ENCODE measurements around the gene STXBP6. TPM values are rescaled to one million over a fixed set of nuclear protein-coding genes. Genes with fewer than 3 reads are reported as not detected.

Gene STXBP6
- polyA plus RNA-seq, 1 donor (not counting 4 experiments of a cell fraction or from before 2014, with no cell fraction given), result 1.4 TPM

GRCh38 chr14:24890716-24891115, 159.2 kb downstream of the STXBP6 start:
- Histone ChIP-seq H3K9me1 (ENCODE audit: control insufficient read depth, extremely low read depth, insufficient read depth, low read length) (no peaks in the 10 kb centered on the region), H4K20me1 (ENCODE audit: control insufficient read depth, extremely low read depth, insufficient read depth, low read length) (no peaks in the 10 kb centered on the region), H3K36me3 (ENCODE audit: control insufficient read depth in 2 of 2, extremely low read depth in 1 of 2, insufficient read depth in 2 of 2, low read length in 2 of 2) (no peaks in the 10 kb centered on the region), H3K27ac (ENCODE audit: control insufficient read depth, insufficient read depth, low read length) (no peak overlapping the region), H3K79me2 (ENCODE audit: control insufficient read depth, insufficient read depth, low read length) (no peaks in the 10 kb centered on the region), H3K4me3 (ENCODE audit: control insufficient read depth in 2 of 3, extremely low read depth in 1 of 3, insufficient read depth in 2 of 3, low read depth in 1 of 3, low read length in 3 of 3) (no peak overlapping the region), H3K27me3 (ENCODE audit: control insufficient read depth, extremely low read depth, insufficient read depth, low read length) (no peaks in the 10 kb centered on the region), H3K4me2 (ENCODE audit: control insufficient read depth, extremely low read depth, insufficient read depth, low read depth, low read length) (no peak overlapping the region), H3K9me3 (ENCODE audit: control insufficient read depth, low read depth, low read length) (no peaks in the 10 kb centered on the region), H3K4me1 (ENCODE audit: control insufficient read depth, extremely low read depth, insufficient read depth, low read length) (no peaks in the 10 kb centered on the region), H3K9ac (ENCODE audit: control insufficient read depth, extremely low read depth, insufficient read depth, low read length) (no peak overlapping the region), H2AFZ (ENCODE audit: control insufficient read depth, low read length) (no peak overlapping the region)
- DNase-seq (ENCODE audit: low read depth, low spot score) (no peak), FAIRE-seq (no peak)
- no peak for TF ChIP-seq EZH2 (IDR thresholded peaks at IDR 0.05; ENCODE audit: low read length)
- TF ChIP-seq, protein P1, sequence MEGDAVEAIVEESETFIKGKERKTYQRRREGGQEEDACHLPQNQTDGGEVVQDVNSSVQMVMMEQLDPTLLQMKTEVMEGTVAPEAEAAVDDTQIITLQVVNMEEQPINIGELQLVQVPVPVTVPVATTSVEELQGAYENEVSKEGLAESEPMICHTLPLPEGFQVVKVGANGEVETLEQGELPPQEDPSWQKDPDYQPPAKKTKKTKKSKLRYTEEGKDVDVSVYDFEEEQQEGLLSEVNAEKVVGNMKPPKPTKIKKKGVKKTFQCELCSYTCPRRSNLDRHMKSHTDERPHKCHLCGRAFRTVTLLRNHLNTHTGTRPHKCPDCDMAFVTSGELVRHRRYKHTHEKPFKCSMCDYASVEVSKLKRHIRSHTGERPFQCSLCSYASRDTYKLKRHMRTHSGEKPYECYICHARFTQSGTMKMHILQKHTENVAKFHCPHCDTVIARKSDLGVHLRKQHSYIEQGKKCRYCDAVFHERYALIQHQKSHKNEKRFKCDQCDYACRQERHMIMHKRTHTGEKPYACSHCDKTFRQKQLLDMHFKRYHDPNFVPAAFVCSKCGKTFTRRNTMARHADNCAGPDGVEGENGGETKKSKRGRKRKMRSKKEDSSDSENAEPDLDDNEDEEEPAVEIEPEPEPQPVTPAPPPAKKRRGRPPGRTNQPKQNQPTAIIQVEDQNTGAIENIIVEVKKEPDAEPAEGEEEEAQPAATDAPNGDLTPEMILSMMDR (optimal IDR thresholded peaks at IDR 0.05 in 1 of 3, IDR thresholded peaks at IDR 0.05 in 1 of 3, conservative IDR thresholded peaks at IDR 0.05 in 1 of 3; ENCODE audit: extremely low read depth in 1 of 3, insufficient read depth in 2 of 3, low read length in 3 of 3), result no peak
- dilution Hi-C loops (cut with MboI; ENCODE audit: extremely low pct_ligation_motif_present, low sequenced_read_pairs), result no loop called here

DNA sequence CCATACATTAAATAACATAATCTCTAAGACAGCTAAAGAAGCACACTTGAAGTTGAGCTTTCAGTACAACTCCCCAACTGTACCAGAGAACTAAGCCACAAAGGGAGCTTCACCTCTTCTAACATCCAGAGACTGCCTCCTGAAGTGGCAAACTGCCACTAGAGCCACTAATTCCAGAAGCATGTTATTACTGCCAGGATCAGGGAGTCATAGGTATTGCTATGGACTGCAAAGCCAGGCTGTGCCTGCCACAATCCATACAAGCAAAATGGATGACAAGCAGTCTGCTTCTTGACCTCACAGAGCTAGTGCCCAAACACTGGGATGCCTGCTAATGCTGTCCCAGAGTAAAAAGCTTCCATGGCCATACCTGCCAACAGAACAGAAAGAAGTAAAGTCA, 160.1 kb downstream of the STXBP6 start:
- H3K27me3 ChIP-seq (ENCODE audit: control insufficient read depth, extremely low read depth, insufficient read depth, low read length), result no peaks in the 10 kb centered on the region

More for the DNA sequence above, 160.1 kb downstream of the STXBP6 start:
- H2AFZ ChIP-seq (ENCODE audit: control insufficient read depth, low read length), result no peak overlapping the region
- no peak overlapping the region for H3K9ac ChIP-seq (ENCODE audit: control insufficient read depth, extremely low read depth, insufficient read depth, low read length)
- no peaks in the 10 kb centered on the region for H3K9me1 ChIP-seq (ENCODE audit: control insufficient read depth, extremely low read depth, insufficient read depth, low read length)
- no peaks in the 10 kb centered on the region for H3K9me3 ChIP-seq (ENCODE audit: control insufficient read depth, low read depth, low read length)
- H3K79me2 ChIP-seq (ENCODE audit: control insufficient read depth, insufficient read depth, low read length), result no peaks in the 10 kb centered on the region
- no peak for DNase-seq (ENCODE audit: low read depth, low spot score)
- no peak overlapping the region for H3K4me2 ChIP-seq (ENCODE audit: control insufficient read depth, extremely low read depth, insufficient read depth, low read depth, low read length)
- dilution Hi-C loops (cut with MboI; ENCODE audit: extremely low pct_ligation_motif_present, low sequenced_read_pairs), result no loop called here
- no peak for TF ChIP-seq EZH2 (IDR thresholded peaks at IDR 0.05; ENCODE audit: low read length)
- TF ChIP-seq, protein P1 (optimal IDR thresholded peaks at IDR 0.05 in 1 of 3, IDR thresholded peaks at IDR 0.05 in 1 of 3, conservative IDR thresholded peaks at IDR 0.05 in 1 of 3; ENCODE audit: extremely low read depth in 1 of 3, insufficient read depth in 2 of 3, low read length in 3 of 3), result no peak
- no peak for FAIRE-seq
- H3K27ac ChIP-seq (ENCODE audit: control insufficient read depth, insufficient read depth, low read length), result no peak overlapping the region
- H4K20me1 ChIP-seq (ENCODE audit: control insufficient read depth, extremely low read depth, insufficient read depth, low read length), result no peaks in the 10 kb centered on the region
- H3K4me1 ChIP-seq (ENCODE audit: control insufficient read depth, extremely low read depth, insufficient read depth, low read length), result no peaks in the 10 kb centered on the region
- H3K36me3 ChIP-seq (ENCODE audit: control insufficient read depth in 2 of 2, extremely low read depth in 1 of 2, insufficient read depth in 2 of 2, low read length in 2 of 2), result no peaks in the 10 kb centered on the region
- H3K4me3 ChIP-seq (ENCODE audit: control insufficient read depth in 2 of 3, extremely low read depth in 1 of 3, insufficient read depth in 2 of 3, low read depth in 1 of 3, low read length in 3 of 3), result no peak overlapping the region
